GM18951 (cell line): ENCODE measurements around the gene PRDM5.
"Not testable (repeated sequence)": the region's sequence is repeated elsewhere in the genome, so short reads cannot be mapped to it uniquely, and the experiment has no call there.

Source experiments
- POLR2A ChIP-seq: IDR thresholded peaks from 4 replicates; pipeline ENCODE4 v1.6.1; 2011; ENCODE audit warnings: mild to moderate bottlenecking; ENCODE audit not compliant: insufficient read length, insufficient read depth; ENCODE audit errors: extremely low read depth
- in situ Hi-C: fragments of 300-500 bp; cut with MboI; formaldehyde crosslinking; loops from one replicate; pipeline ENCODE4 v1.12.0; 2022; ENCODE audit warnings: low sequenced_read_pairs, mixed read lengths, inconsistent platforms; ENCODE audit not compliant: unreplicated experiment

Gene PRDM5

DNA sequence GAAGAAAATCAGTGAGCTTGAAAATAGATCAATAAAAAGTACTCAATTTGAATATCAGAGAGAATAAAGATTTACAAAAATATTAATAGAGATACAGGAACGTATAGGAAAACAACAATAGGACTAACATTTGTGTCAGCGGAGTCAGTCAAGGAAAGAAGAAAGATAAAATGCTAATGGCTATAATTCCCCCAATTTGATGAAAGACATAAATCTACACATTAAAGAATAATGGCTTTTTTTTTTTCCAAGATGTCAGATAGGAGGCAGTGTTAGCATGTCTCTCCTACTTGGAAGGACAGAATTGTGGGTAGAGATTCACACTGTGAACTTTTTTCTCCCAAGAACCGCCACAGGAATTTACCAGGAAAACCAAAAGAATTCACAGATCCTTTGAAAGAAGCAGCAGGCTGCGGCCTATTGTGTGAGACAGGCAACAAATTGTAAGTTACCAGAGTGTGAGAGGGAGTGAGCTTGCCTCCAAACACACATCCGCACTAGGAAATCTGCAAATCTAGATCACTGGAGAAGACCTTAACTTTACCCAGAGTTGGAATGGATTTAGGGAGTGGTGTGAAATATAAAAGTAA, 249.9 kb downstream of the PRDM5 start:
- in situ Hi-C loops: no loop called here
- TF ChIP-seq POLR2A: no peak

DNA sequence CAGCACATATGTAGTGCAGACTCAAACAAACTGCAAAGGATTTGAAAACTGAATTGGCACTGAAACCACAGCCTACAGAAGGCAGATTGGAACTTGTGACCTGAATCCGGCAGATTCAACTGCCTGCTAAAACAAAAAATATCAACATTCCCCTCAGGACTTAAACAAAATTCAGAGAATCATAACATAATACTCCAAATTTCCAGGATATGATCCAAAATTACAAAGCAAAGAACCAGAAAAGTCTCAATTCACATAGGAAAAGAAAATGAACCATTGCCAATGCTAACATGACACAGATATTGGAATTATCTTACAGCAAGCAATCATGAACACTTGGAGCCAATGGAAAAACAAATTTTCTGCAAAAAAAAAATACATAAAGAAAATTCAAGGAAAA, 250.4 kb downstream of the PRDM5 start:
- in situ Hi-C loops: no loop called here
- no peak for TF ChIP-seq POLR2A

DNA sequence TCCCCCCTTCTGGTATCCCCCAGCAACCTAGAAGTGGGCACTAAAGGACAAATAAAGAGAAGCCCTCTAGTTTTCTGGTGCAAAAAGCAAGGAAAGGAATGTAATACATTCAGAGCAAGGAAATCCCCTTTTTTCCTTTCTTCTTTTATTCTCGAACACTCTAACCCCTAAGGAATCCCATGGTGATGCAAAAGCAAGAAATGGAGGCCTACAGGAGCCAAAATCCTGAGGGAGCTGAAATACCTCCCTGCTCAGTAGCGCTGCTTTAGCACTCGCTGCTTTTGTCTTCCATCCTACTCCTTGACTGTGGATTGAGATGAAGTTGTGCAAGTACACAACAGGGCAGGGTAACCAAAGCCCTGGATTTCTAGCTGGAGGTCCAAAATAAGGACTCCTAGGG, 251.0 kb downstream of the PRDM5 start:
- no peak for TF ChIP-seq POLR2A
- in situ Hi-C loops: no loop called here

DNA sequence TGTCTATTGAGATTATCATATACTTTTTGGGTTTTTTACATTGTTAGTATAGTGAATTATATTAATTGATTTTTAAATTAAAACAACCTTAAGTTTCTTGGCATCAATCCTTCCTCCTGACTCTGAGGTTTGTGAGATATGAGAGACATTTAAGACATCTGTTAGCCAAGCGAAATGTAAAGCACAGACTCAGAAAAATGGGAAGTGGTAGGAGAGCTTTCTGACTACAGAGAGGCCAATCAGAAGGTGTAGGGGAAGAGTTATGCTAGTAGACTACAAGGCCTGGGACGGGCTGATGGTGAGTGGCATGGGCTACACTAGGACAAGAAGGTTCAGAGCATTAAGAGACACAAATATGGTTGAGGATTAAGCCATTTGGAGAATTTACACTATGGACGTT, 255.4 kb downstream of the PRDM5 start:
- in situ Hi-C loops: no loop called here
- TF ChIP-seq POLR2A: no peak

DNA sequence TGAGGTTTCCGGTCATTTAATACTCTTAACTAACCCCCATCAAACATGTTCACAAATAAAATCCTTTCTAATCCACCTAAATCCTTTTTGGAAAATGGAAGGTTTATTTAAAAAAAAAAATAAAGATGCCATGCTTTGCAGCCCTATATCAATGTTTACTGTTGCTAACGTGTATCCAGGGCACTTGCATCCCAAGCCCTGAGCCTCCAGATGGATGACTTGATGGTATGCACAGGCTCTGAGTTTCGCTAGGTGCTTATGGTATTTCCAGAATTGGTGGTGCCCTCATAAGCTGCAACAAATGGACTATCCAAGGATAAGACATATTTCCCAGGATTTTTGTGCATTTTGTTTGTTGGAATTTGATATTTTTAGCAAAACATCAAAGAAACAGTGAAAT, 257.7 kb downstream of the PRDM5 start:
- TF ChIP-seq POLR2A: no peak
- in situ Hi-C loops: no loop called here

DNA sequence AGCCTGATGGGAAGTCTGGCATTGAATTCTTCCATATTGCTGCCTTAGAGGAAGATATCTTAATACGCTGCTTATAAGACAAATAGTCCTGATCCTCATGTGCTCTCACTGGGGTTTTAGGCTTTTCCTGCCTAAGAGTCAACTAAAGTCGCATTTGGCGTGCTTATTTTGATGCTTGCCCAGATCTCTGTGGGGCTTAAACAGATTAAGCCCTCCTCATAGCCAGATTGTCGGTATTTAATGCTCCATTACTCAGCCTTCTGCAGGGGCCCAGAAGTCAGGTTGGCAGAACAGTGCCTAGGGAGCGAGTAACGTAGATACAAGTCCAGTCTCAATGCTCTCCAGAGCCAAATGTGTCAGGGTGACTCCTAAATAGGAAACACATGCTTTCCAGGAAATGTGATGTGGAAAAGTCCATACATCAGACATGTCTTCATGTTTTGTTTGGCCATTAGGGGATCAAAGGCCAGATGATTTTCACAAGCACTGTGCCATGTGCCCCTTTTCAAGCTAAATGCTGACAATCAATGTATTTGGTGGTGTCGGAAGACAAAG, 262.8 kb downstream of the PRDM5 start:
- TF ChIP-seq POLR2A: no peak
- in situ Hi-C loops: no loop called here

DNA sequence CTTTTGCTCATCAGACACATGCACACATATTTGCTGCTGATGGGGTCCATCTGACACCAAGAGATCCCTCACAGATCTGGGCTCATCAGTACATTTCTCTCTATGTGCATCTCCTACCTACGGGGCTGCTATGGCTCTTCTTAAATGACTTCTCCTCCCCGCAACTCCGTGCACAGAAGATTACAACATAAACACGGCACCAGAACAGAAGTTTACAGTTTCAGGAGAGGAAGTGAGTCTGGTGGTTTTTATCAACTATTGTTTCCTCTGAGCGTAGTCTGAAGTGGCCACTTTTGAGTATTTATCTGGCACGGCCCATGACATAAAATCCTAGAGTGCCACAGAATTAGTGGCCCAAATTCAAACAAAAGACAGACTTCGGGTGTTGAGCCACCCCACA, 263.8 kb downstream of the PRDM5 start:
- in situ Hi-C loops: no loop called here
- no peak for TF ChIP-seq POLR2A

DNA sequence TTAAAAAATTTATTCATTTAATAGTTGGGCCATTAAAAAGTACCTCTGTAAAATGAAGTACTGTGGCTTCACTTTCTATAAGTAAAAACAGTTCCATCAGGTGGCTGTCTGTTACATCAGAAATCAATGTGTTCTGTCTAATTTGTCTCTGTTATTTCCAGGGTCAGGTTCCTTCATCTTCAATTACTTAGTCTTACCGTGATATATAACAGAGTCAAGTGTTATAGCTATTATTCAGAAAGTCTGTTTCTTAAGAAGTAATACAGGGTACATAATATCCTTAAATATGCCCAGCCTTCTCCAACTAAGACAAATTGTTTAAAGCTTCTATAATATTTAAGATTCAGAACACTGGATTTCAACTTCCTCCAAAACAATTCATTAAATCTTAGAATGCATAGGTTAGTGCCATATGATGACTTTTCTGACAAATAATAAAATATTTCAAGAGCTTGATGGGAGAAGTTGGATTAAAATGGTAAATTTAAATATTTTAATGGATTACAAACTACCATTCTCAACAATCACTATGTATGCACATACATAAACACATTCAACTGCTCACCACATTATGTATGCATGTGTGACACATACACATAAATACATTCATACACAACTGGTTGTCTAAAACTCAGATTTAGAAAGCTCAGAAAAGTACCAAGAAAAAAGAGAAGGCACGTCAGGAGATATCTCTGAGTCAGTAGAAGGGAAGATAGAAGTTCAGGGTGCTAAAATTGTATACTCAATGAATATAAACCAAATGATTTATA, 268.5 kb downstream of the PRDM5 start:
- TF ChIP-seq POLR2A: no peak
- in situ Hi-C loops: no loop called here

DNA sequence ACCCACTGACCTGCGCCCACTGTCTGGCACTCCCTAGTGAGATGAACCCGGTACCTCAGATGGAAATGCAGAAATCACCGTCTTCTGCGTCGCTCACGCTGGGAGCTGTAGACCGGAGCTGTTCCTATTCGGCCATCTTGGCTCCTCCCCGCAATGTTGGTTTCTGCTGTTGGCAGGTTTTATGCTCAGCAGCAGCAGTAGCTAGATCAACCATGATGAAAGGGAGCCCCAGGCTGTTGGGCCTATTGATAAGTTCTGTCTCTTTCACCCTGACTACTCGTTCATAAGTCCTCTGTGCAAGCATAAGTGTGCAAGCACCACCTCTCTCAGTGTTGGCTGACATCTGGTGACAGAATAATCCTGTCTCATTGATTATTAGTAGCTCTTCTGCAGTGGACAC, 274.2 kb downstream of the PRDM5 start:
- in situ Hi-C loops: not testable (repeated sequence)
